ENCODE measurements around the gene CTDSP2.

The CTDSP2 gene

GRCh38 chr12:57817261-57817989 lies 29.1 kb downstream of the CTDSP2 start:
- Histone ChIP-seq H3K27me3 (ENCODE audit: insufficient read depth, poor library complexity, severe bottlenecking) (no peaks in the 10 kb centered on the region), H3K4me3 (replicated peaks; ENCODE audit: insufficient read depth, low read length) (no peak overlapping the region), H3K27ac (replicated peaks) (peak overlapping the region; percentile 33)
- DNase-seq (ENCODE audit: low read depth in 1 of 2, low spot score in 1 of 2): no peak
- TF ChIP-seq GABPA (IDR thresholded peaks at IDR 0.05; ENCODE audit: low read depth) (no peak), REST (IDR thresholded peaks at IDR 0.05; ENCODE audit: insufficient replicate concordance, low read depth) (no peak)

DNA sequence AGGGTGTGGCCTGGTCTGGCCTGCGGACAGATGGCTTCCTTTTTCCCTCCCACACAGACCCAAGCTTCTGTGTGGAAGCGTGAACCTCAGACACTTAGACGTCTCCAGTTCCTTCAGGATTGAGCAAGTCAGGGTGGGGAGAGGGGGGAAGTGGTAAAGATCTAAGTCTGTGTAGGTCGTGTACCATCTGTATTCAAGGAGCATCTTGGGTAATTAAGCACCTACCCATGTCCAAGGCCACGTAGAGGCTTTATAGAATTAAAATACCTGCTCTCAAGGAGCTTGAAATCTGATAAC lies 29.7 kb downstream of the CTDSP2 start:
- TF ChIP-seq GABPA (IDR thresholded peaks at IDR 0.05; ENCODE audit: low read depth): peak; percentile 34; the same call in 1 of the 2 replicates
- peak; percentile 86 for TF ChIP-seq POLR2AphosphoS5 (IDR thresholded peaks at IDR 0.05; ENCODE audit: low read depth)
- peak; percentile 98 for TF ChIP-seq SPI1 (IDR thresholded peaks at IDR 0.05; ENCODE audit: borderline replicate concordance, low read depth)
- no peak for TF ChIP-seq REST (IDR thresholded peaks at IDR 0.05; ENCODE audit: insufficient replicate concordance, low read depth)
- TF ChIP-seq CTCF (IDR thresholded peaks at IDR 0.05; ENCODE audit: insufficient read depth, low read length): no peak
- peak; percentile 95 for DNase-seq (ENCODE audit: low read depth in 1 of 2, low spot score in 1 of 2)
- Histone ChIP-seq H3K27ac (replicated peaks) (peak overlapping the region; percentile 33), H3K27me3 (ENCODE audit: insufficient read depth, poor library complexity, severe bottlenecking) (no peaks in the 10 kb centered on the region), H3K4me3 (replicated peaks; ENCODE audit: insufficient read depth, low read length) (no peak overlapping the region)

GRCh38 chr12:57816001-57816854 lies 30.3 kb downstream of the CTDSP2 start:
- H3K27me3 ChIP-seq (ENCODE audit: insufficient read depth, poor library complexity, severe bottlenecking): no peaks in the 10 kb centered on the region
- TF ChIP-seq SPI1 (IDR thresholded peaks at IDR 0.05; ENCODE audit: borderline replicate concordance, low read depth) (no peak), GABPA (IDR thresholded peaks at IDR 0.05; ENCODE audit: low read depth) (no peak), REST (IDR thresholded peaks at IDR 0.05; ENCODE audit: insufficient replicate concordance, low read depth) (no peak), CTCF (IDR thresholded peaks at IDR 0.05; ENCODE audit: insufficient read depth, low read length) (no peak), POLR2AphosphoS5 (IDR thresholded peaks at IDR 0.05; ENCODE audit: low read depth) (no peak)
- no peak overlapping the region for H3K4me3 ChIP-seq (replicated peaks; ENCODE audit: insufficient read depth, low read length)
- peak overlapping the region; percentile 14; the same call in 1 of the 2 replicates for H3K27ac ChIP-seq (replicated peaks)
- no peak for DNase-seq (ENCODE audit: low read depth in 1 of 2, low spot score in 1 of 2)
